Skin epidermis (tissue), 12 donors: ENCODE data around the gene WDR83.

Experiments
- H3K27ac ChIP-seq, 21 experiments: fragments of 200-600 bp; sonication (generic) in 11 of 21; one replicate each; pipeline ENCODE4 v1.5.0; 2020; ENCODE audit warnings: mild to moderate bottlenecking in 3 of 21, inconsistent platforms in 2 of 21, moderate library complexity in 2 of 21
- H3K4me3 ChIP-seq, 7 experiments: fragments of 200-600 bp; sonication (generic) in 2 of 7; one replicate each; pipeline ENCODE4 v1.5.0; 2020; ENCODE audit warnings: inconsistent platforms in 2 of 7, mild to moderate bottlenecking in 2 of 7, moderate library complexity in 1 of 7

WDR83 gene

GRCh38 chr19:12649941-12650340 lies 16.7 kb upstream of the WDR83 start:
- H3K27ac ChIP-seq = no peak overlapping the region

GRCh38 chr19:12652219-12652618 lies 14.4 kb upstream of the WDR83 start:
- H3K4me3 ChIP-seq = no peak overlapping the region
- H3K27ac ChIP-seq = no peak overlapping the region

More at GRCh38 chr19:12649941-12650340, 16.7 kb upstream of the WDR83 start:
- no peak overlapping the region for H3K4me3 ChIP-seq

DNA sequence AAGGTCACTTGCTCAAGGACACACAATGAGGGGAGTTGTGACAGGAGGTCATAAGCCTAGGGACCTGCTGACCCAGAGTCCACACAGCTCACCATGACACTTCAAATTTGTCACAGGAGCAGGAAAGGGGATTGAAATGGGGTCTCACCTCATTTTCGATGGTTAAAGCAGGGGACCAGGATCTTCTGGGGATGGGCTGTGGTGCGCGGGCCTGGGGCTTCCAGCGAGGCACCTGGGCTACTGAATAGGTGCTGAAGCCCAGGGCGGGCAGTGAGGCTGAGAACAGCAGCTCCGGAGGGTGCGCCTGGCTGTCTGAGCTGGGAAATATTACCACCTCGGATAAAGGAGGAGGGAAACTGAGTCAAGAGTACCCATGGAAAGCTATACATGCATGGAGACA lies 11.1 kb upstream of the WDR83 start:
- no peak overlapping the region for H3K4me3 ChIP-seq
- H3K27ac ChIP-seq = no peak overlapping the region

DNA sequence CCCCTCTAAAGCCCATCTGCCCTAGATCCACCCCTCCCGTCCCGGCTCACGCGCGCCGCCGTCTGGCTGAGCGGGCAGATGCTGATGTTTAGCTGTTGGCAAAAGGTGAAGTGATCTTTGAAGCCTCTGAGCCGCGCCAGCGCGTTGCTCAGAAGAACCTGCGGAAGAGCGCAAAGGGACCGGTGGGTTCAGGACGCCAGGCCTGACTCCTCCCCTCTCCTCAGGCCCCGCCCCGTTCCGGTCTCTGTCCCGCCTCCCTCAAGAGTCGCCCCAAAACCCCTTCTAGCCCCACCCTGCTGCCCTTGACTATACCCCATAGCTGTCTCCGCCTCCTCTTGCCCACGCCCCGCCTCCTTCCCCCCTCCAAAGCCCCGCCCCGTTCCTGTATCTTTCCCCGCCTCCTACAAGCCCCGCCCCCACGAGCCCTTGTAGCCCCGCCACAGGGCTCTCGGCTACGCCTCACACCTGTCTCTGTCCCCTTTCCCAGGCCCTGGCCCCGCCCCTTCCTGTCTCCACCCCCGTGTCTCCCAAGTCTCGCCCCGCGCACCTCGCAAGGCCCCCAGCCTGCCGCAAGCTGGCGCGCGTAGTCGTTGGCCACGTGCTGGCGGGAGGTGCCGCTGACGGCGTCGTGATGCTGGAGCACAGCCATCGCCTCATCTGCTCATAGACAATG lies 9.6 kb upstream of the WDR83 start:
- Histone ChIP-seq H3K4me3 (no peak overlapping the region), H3K27ac (no peak overlapping the region)

GRCh38 chr19:12657966-12658365 lies 8.6 kb upstream of the WDR83 start:
- H3K27ac ChIP-seq = no peak overlapping the region
- no peak overlapping the region for H3K4me3 ChIP-seq

DNA sequence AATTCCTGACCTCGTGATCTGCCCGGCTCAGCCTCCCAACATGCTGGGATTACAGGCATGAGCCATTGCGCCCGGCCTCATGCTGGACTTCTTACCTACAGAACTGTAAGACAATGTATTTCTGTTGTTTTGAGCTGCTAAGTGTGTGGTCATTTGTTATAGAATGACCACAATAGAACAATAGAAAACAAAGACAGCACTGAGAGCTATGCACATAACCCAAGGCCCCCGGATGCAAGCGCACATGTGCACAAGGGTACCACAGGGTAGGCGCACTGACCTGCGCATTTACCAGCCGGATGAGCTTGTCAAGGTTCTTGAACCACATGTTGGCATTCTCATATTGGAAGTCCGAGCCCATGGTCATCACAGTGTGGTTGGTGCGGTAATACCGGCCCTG lies 5.6 kb upstream of the WDR83 start:
- no peak overlapping the region for H3K4me3 ChIP-seq
- no peak overlapping the region for H3K27ac ChIP-seq

DNA sequence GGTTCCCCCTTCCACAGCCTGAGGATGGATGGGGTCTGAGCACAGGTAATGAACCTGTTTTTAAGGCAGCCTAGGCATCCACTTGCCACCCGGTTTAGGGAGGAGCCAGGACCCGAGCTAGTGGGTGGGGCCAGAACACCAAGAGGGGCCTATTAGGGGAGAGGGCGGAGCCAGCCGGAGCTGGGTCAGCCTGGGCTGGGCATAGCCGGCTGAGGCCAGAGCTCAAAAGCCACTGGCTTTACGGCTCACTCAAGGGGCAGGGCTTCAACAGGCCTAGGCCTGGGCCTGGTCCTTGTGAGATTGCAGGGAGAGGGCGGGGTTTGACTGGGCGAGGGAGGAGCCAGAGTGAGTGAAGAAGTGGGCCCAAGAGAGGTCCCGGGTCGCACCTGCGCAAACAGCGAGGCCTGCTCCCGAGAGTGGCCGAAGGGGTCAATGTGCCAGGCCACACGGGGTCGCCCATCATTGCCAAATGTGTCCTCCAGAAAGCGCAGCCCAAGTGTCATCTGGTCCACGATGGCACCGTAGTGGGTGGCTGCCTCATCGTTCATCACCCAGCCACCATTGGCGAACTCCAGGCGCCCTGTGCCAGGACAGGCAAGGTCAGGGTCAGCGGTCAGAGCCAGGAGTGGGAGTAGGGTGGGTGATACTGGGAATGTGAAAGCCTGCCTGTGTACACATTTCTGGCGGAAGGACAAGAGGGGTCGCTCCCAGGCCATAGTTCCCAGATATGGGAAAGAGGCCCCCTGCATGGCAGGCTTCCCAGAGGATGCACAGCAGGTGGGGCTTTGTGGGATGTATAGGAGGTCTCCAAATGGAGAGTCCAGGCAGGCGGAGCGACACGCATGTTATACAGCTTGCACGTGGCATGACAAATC lies 2.0 kb upstream of the WDR83 start:
- peak overlapping the region in 5 of 21 experiments; percentile 41 to 86 (median 62) for H3K27ac ChIP-seq
- no peak overlapping the region for H3K4me3 ChIP-seq

GRCh38 chr19:12665281-12665573 lies 1.4 kb upstream of the WDR83 start:
- peak overlapping the region in 6 of 7 experiments; percentile 52 to 80 (median 62) for H3K4me3 ChIP-seq
- H3K27ac ChIP-seq = peak overlapping the region in 14 of 21 experiments; percentile 10 to 90 (median 78)

GRCh38 chr19:12665671-12666264 lies 839 bp upstream of the WDR83 start:
- peak overlapping the region; percentile 52 to 80 (median 63) for H3K4me3 ChIP-seq
- H3K27ac ChIP-seq = peak overlapping the region in 20 of 21 experiments; percentile 59 to 90 (median 80)

GRCh38 chr19:12667731-12668302 lies 1.2 kb downstream of the WDR83 start:
- peak overlapping the region in 2 of 7 experiments; percentile 73 to 76 for H3K4me3 ChIP-seq
- H3K27ac ChIP-seq = peak overlapping the region in 6 of 21 experiments; percentile 93 to 99 (median 98)

GRCh38 chr19:12668346-12668745 lies 1.7 kb downstream of the WDR83 start:
- Histone ChIP-seq H3K4me3 (peak overlapping the region; percentile 66 to 93 (median 73)), H3K27ac (peak overlapping the region in 18 of 21 experiments; percentile 90 to 99 (median 97))

DNA sequence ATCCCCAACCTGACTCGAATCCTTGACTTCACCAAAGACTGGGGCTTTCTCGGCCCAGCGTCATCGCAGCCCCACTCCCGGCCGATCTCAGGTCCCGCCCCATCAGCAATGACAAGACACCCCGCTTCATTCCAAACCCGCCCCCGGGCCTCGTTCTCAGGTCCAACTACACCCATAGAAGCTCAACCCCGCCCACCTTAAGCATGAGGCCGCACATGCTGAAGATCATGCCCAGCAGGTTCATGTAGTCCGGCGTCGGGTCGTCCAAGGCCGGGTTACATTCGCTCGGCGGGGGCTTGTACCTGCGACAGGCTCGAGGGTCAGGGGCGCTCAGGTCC lies 2.3 kb downstream of the WDR83 start:
- H3K4me3 ChIP-seq = peak overlapping the region; percentile 66 to 93 (median 73)
- H3K27ac ChIP-seq = peak overlapping the region; percentile 90 to 99 (median 97)

- H3K27ac ChIP-seq = peak overlapping the region; percentile 90 to 99 (median 97)
- H3K4me3 ChIP-seq = peak overlapping the region; percentile 66 to 93 (median 73)
These were observed 2.9 kb downstream of the WDR83 start for GRCh38 chr19:12669270-12670158.

DNA sequence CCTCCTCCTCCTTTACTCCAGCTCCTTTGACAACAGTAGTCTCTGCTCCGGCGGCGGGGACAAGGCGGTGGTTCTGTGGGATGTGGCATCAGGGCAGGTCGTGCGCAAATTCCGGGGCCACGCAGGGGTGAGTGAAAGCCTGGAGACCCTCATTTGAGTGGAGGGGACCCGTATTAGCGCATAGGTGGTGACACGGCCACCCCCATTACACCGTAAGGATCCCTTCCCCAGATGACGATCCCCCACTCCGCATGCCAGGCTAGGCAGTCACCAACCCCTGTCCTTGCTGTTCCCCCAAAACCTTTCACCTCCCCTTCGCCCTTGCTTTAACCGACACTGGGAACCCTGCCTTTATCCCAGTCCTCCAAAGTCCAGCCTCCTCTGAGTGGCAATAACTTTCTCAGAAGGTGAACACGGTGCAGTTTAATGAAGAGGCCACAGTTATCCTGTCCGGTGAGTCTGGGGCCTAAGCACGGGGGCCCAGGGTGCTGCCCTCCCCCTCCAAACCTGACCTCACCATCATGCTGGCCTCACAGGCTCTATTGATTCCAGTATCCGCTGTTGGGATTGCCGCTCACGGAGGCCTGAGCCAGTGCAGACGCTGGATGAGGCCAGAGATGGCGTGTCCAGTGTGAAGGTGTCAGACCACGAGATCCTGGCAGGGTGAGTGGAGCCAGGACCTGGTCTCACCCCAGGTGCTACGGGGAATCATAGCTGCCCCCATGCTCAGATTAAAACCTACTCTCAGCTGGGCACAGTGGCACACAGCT lies 3.7 kb downstream of the WDR83 start:
- peak overlapping the region in 20 of 21 experiments; percentile 90 to 99 (median 97) for H3K27ac ChIP-seq

GRCh38 chr19:12672744-12673143 lies 6.1 kb downstream of the WDR83 start:
- H3K27ac ChIP-seq = no peak overlapping the region
- H3K4me3 ChIP-seq = no peak overlapping the region

More for the DNA sequence above, 3.7 kb downstream of the WDR83 start:
- H3K4me3 ChIP-seq = peak overlapping the region; percentile 66 to 93 (median 73)

DNA sequence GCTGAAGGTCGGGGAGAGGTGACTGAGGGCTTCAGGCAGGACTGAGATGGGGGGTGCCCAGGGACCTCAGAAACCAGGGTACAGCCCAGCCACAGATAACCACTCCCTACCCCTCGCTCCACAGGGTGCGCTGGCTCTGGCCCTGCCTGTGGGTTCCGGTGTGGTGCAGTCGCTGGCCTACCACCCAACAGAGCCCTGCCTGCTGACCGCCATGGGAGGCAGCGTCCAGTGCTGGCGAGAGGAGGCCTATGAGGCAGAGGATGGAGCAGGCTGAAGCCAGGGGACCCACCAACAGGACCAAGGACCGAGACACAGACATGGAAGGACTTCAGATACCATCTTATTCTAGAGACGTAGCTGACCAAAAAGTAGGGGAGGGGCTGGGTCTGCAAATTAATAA lies 8.8 kb downstream of the WDR83 start:
- H3K27ac ChIP-seq = no peak overlapping the region
- H3K4me3 ChIP-seq = no peak overlapping the region

DNA sequence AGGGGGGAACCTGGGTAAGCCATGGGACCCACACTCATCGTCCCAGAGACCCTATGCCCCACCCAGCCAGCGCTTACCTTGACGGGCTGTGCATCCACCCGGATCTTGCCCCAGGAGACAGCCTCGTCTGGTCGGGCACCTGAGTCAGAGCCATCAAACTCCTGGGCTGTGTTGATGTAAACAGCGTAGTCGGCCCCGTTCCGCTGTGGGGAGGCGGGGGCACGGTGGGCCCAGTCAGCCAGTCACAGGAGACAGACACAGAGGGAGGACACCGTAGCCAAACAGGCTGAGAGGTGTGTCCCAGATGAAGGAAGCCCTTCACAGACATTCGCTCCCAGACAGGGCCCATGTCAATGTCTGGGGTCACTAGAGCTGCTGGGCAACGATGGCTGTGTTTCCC lies 9.3 kb downstream of the WDR83 start:
- H3K4me3 ChIP-seq = no peak overlapping the region
- H3K27ac ChIP-seq = no peak overlapping the region

- H3K27ac ChIP-seq = no peak overlapping the region
- H3K4me3 ChIP-seq = no peak overlapping the region
These were observed 9.8 kb downstream of the WDR83 start for GRCh38 chr19:12676384-12676792.

DNA sequence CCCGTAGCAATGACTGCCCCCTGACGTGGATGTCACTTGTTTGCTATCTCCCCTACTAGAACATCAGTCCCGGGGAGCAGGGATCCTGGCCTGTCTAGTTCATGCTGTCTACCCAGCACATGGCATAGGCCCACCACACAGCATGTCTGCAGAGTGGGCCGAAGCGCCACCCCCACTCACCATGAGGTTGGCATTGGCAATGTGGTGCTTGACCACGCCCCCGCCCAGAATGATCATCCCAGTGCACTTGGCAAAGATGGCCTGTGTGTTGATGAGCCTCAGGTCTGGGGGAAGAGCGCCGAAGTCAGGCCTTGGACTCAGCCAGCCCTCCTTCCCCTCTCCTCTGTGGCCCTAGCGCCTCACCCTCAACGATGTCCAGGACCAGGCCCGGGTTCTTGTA lies 10.3 kb downstream of the WDR83 start:
- H3K27ac ChIP-seq = no peak overlapping the region
- H3K4me3 ChIP-seq = no peak overlapping the region
